ENCODE data around the gene PGM5. TPM values are rescaled to one million over a fixed set of nuclear protein-coding genes. Genes with fewer than 3 reads are reported as not detected.
A peak's percentile ranks its signal among the peaks of the same experiment; 100 is the strongest.

Gene PGM5
- total RNA-seq, 1 experiment from 2014 or later = 0.13 TPM

GRCh38 chr9:68505681-68506409, 149.4 kb downstream of the PGM5 start:
- TF ChIP-seq CREM (CRISPR knock-in tag; IDR thresholded peaks at IDR 0.05) = no peak
- TF ChIP-seq ZNF121 (CRISPR knock-in tag; IDR thresholded peaks at IDR 0.05) = no peak
- no peak for TF ChIP-seq ZNF512 (CRISPR knock-in tag; IDR thresholded peaks at IDR 0.05; ENCODE audit: borderline replicate concordance)
- TF ChIP-seq SP1 (CRISPR knock-in tag; conservative IDR thresholded peaks at IDR 0.05) = no peak
- H3K27me3 Mint-ChIP-seq (ENCODE audit: low read depth) = peaks cover 98% of the 10 kb centered on the region
- ChIA-PET POLR2A (no interaction called here), CTCF (interaction anchor here (0.8 to 2.7 kb wide), 3 partner anchors 54 to 88 kb away, joined by 3 to 10 read pairs (median 5); no protein-coding TSS in a partner anchor)
- H3K27ac Mint-ChIP-seq = no peak overlapping the region
- H3K36me3 Mint-ChIP-seq = no peaks in the 10 kb centered on the region
- ATAC-seq = no peak
- H3K4me1 Mint-ChIP-seq = peaks cover 11% of the 10 kb centered on the region
- no peak for DNase-seq (ENCODE audit: low spot score)
- H3K4me3 Mint-ChIP-seq = no peak overlapping the region
- H3K9me3 Mint-ChIP-seq = no peaks in the 10 kb centered on the region

GRCh38 chr9:68506551-68506950, 150.1 kb downstream of the PGM5 start:
- Mint-ChIP-seq H3K4me3 (no peak overlapping the region), H3K4me1 (peaks cover 5% of the 10 kb centered on the region), H3K27me3 (ENCODE audit: low read depth) (peaks cover 98% of the 10 kb centered on the region), H3K9me3 (no peaks in the 10 kb centered on the region), H3K36me3 (no peaks in the 10 kb centered on the region), H3K27ac (no peak overlapping the region)
- TF ChIP-seq TCF7 (CRISPR knock-in tag; IDR thresholded peaks at IDR 0.05; ENCODE audit: low read depth) (no peak), MYBL2 (CRISPR knock-in tag; IDR thresholded peaks at IDR 0.05) (no peak)
- ChIA-PET CTCF (interaction anchor here (1.9 to 2.7 kb wide), 2 partner anchors 54 to 89 kb away, joined by 10 to 13 read pairs; no protein-coding TSS in a partner anchor), POLR2A (no interaction called here)
- ATAC-seq = no peak
- no peak for DNase-seq (ENCODE audit: low spot score)

- DNase-seq (ENCODE audit: low spot score) = no peak
- Mint-ChIP-seq H3K36me3 (no peaks in the 10 kb centered on the region), H3K27me3 (ENCODE audit: low read depth) (peaks cover 100% of the 10 kb centered on the region), H3K27ac (no peak overlapping the region), H3K4me3 (no peak overlapping the region), H3K4me1 (peaks cover 5% of the 10 kb centered on the region), H3K9me3 (no peaks in the 10 kb centered on the region)
- no peak for ATAC-seq
- POLR2A ChIA-PET = no interaction called here
- CTCF ChIA-PET = interaction anchor here (0.5 to 2.7 kb wide), 4 partner anchors 23 to 164 kb away, joined by 3 to 13 read pairs (median 8); no protein-coding TSS in a partner anchor
- TF ChIP-seq NFYB (CRISPR knock-in tag; conservative IDR thresholded peaks at IDR 0.05; ENCODE audit: low read depth) = no peak
- peak; percentile 45; the same call in 1 of the 2 replicates for TF ChIP-seq CTCF (IDR thresholded peaks at IDR 0.05)
Measured at GRCh38 chr9:68507130-68507805, 150.9 kb downstream of the PGM5 start.

- CTCF ChIA-PET = interaction anchor here (1.9 to 2.7 kb wide), 2 partner anchors 52 to 90 kb away, joined by 10 to 13 read pairs; no protein-coding TSS in a partner anchor
- Mint-ChIP-seq H3K4me1 (peaks cover 5% of the 10 kb centered on the region), H3K9me3 (no peaks in the 10 kb centered on the region), H3K36me3 (no peaks in the 10 kb centered on the region), H3K27me3 (ENCODE audit: low read depth) (peaks cover 100% of the 10 kb centered on the region), H3K4me3 (no peak overlapping the region), H3K27ac (no peak overlapping the region)
- no peak for ATAC-seq
- POLR2A ChIA-PET = no interaction called here
- no peak for DNase-seq (ENCODE audit: low spot score)
- TF ChIP-seq E2F4 (CRISPR knock-in tag; IDR thresholded peaks at IDR 0.05; ENCODE audit: borderline replicate concordance, low read depth) (no peak), ZNF532 (CRISPR knock-in tag; IDR thresholded peaks at IDR 0.05; ENCODE audit: borderline replicate concordance) (no peak), CREM (CRISPR knock-in tag; IDR thresholded peaks at IDR 0.05) (no peak)
Measured at GRCh38 chr9:68507806-68508145, 151.4 kb downstream of the PGM5 start.
